A549 (cell line): Measurements from ENCODE around the gene KRTAP4-8. TPM values are rescaled to one million over a fixed set of nuclear protein-coding genes. Genes with fewer than 3 reads are reported as not detected.

Source experiments
- ATAC-seq, 2 experiments: fragments of 200-7000 bp in 1 of 2; fragments of >200 bp in 1 of 2; cut with Nextera tagmentation in 1 of 2; cut with Tn5 transposase in 1 of 2; 3 replicates each; pipeline versions ENCODE4 v1.8.0 to v1.9.1; 2018 to 2020; ENCODE audit warnings: mild to moderate bottlenecking in 1 of 2, moderate library complexity in 1 of 2
- CTCF ChIA-PET: fragments of 300-600 bp; sonication (Branson Sonifier 250); formaldehyde crosslinking; extraction: SDS; loops from one replicate; lab custom pipeline; 2021; ENCODE audit warnings: antibody characterized with exemption, inconsistent platforms; lab: Yijun Ruan, JAX
- POLR2A ChIA-PET: fragments of 350-600 bp; formaldehyde crosslinking; extraction: SDS; loops from one replicate; lab custom pipeline; 2021; ENCODE audit warnings: antibody characterized with exemption, inconsistent platforms; lab: Yijun Ruan, JAX
- DNase-seq, 2 experiments: peaks; one replicate each; pipeline versions ENCODE4 v3.0.0 to v3.0.0-alpha.2; 2011 to 2016; ENCODE audit warnings: low read depth in 1 of 2, low spot score in 1 of 2
- FAIRE-seq: peaks from 2 replicates; lab custom pipeline; 2011; peaks lifted over from hg19 to GRCh38; lab: Jason Lieb, UNC
- H3K27ac ChIP-seq, 2 experiments: fragments of >200 bp; sonication (Bioruptor Twin); formaldehyde crosslinking; 3 replicates each; pipeline ENCODE4 v1.5.1; 2016 to 2017
- H3K4me1 ChIP-seq: fragments of >200 bp; sonication (Bioruptor Twin); formaldehyde crosslinking; 3 replicates; pipeline ENCODE4 v1.6.1; 2016
- H3K4me2 ChIP-seq: fragments of >200 bp; sonication (Bioruptor Twin); formaldehyde crosslinking; 3 replicates; pipeline ENCODE4 v1.6.1; 2016
- H3K4me3 ChIP-seq: fragments of >200 bp; sonication (Bioruptor Twin); formaldehyde crosslinking; 3 replicates; pipeline ENCODE4 v1.5.1; 2016
- H3K9me3 ChIP-seq: fragments of >200 bp; sonication (Bioruptor Twin); formaldehyde crosslinking; 3 replicates; pipeline ENCODE4 v1.6.1; 2016
- CBX8 ChIP-seq: fragments of 200-600 bp; sonication (generic); IDR thresholded peaks from 2 replicates; pipeline ENCODE4 v1.6.1; 2016
- CEBPB ChIP-seq, 2 experiments: fragments of >200 bp in 1 of 2; sonication (Bioruptor Twin) in 1 of 2; formaldehyde crosslinking in 1 of 2; IDR thresholded peaks; 2 replicates each; pipeline ENCODE4 v1.6.1; 2012 to 2016
- CTCF ChIP-seq: fragments of >200 bp; sonication (Bioruptor Twin); formaldehyde crosslinking; IDR thresholded peaks from 3 replicates; pipeline ENCODE4 v1.5.1; 2016
- EHMT2 ChIP-seq: fragments of 200-600 bp; sonication (generic); IDR thresholded peaks from 2 replicates; pipeline ENCODE4 v1.6.1; 2016; ENCODE audit warnings: antibody characterized with exemption, low read depth, mild to moderate bottlenecking, moderate library complexity
- FOSL2 ChIP-seq, 2 experiments: fragments of 450-650 bp in 1 of 2; fragments of >200 bp in 1 of 2; sonication (Bioruptor Twin) in 1 of 2; formaldehyde crosslinking; IDR thresholded peaks; 2 replicates each; pipeline versions ENCODE4 v1.5.0 to v1.6.1; 2016 to 2020; ENCODE audit warnings: mild to moderate bottlenecking in 1 of 2, moderate library complexity in 1 of 2
- FOXS1 ChIP-seq: fragments of 250-450 bp; sonication (Bioruptor Pico); IDR thresholded peaks from 2 replicates; pipeline ENCODE4 v1.5.0; 2020; ENCODE audit warnings: mild to moderate bottlenecking, moderate library complexity
- GATA3 ChIP-seq: IDR thresholded peaks from 2 replicates; pipeline ENCODE4 v1.6.1; 2012; ENCODE audit warnings: borderline replicate concordance
- HDAC2 ChIP-seq: fragments of 200-600 bp; sonication (generic); IDR thresholded peaks from 2 replicates; pipeline ENCODE4 v1.6.1; 2016
- HES2 ChIP-seq: fragments of >200 bp; sonication (Bioruptor Twin); formaldehyde crosslinking; IDR thresholded peaks from 2 replicates; pipeline ENCODE4 v1.6.1; 2016
- HMGXB4 ChIP-seq: fragments of 250-450 bp; sonication (Bioruptor Pico); IDR thresholded peaks from 2 replicates; pipeline ENCODE4 v1.5.0; 2021; ENCODE audit warnings: mild to moderate bottlenecking, moderate library complexity, borderline replicate concordance
- HOXA7 ChIP-seq: fragments of 250-450 bp; sonication (Bioruptor Pico); IDR thresholded peaks from 2 replicates; pipeline ENCODE4 v1.5.0; 2020; ENCODE audit warnings: mild to moderate bottlenecking, moderate library complexity
- HOXB13 ChIP-seq: fragments of 250-450 bp; sonication (Bioruptor Pico); IDR thresholded peaks from 2 replicates; pipeline ENCODE4 v1.5.0; 2020; ENCODE audit warnings: low read depth, mild to moderate bottlenecking, moderate library complexity
- HOXB5 ChIP-seq: fragments of 250-450 bp; sonication (Bioruptor Pico); IDR thresholded peaks from 2 replicates; pipeline ENCODE4 v1.5.0; 2020; ENCODE audit warnings: mild to moderate bottlenecking, moderate library complexity
- JUN ChIP-seq, 2 experiments: fragments of >200 bp; sonication (Bioruptor Twin); formaldehyde crosslinking; IDR thresholded peaks; 2 replicates in 1 of 2; 3 replicates in 1 of 2; pipeline ENCODE4 v1.6.1; 2016 to 2017
- JUNB ChIP-seq: fragments of >200 bp; sonication (Bioruptor Twin); formaldehyde crosslinking; IDR thresholded peaks from 2 replicates; pipeline ENCODE4 v1.6.1; 2016
- KDM1A ChIP-seq: fragments of 200-600 bp; sonication (generic); IDR thresholded peaks from 2 replicates; pipeline ENCODE4 v1.6.1; 2016; ENCODE audit warnings: low read depth, mild to moderate bottlenecking
- MAFK ChIP-seq: fragments of 450-650 bp; IDR thresholded peaks from 2 replicates; pipeline ENCODE4 v1.6.1; 2014; ENCODE audit not compliant: partially characterized antibody
- MAX ChIP-seq: IDR thresholded peaks from 2 replicates; pipeline ENCODE4 v1.6.1; 2012
- NPAS2 ChIP-seq: fragments of 250-450 bp; sonication (Bioruptor Pico); IDR thresholded peaks from 2 replicates; pipeline ENCODE4 v1.8.0; 2022; ENCODE audit warnings: mild to moderate bottlenecking, moderate library complexity, borderline replicate concordance
- PHF8 ChIP-seq: fragments of 200-600 bp; sonication (generic); IDR thresholded peaks from 2 replicates; pipeline ENCODE4 v1.6.1; 2016; ENCODE audit warnings: low read depth, mild to moderate bottlenecking, antibody characterized with exemption, moderate library complexity, borderline replicate concordance
- RARB ChIP-seq: fragments of 250-450 bp; sonication (Bioruptor Pico); IDR thresholded peaks from 2 replicates; pipeline ENCODE4 v1.8.0; 2021; ENCODE audit warnings: mild to moderate bottlenecking, moderate library complexity
- RNF2 ChIP-seq: fragments of 200-600 bp; sonication (generic); IDR thresholded peaks from 2 replicates; pipeline ENCODE4 v1.6.1; 2016; ENCODE audit warnings: low read depth, mild to moderate bottlenecking, antibody characterized with exemption, moderate library complexity, borderline replicate concordance
- SREBF2 ChIP-seq: fragments of 450-650 bp; IDR thresholded peaks from 2 replicates; pipeline ENCODE4 v1.6.1; 2014; ENCODE audit warnings: mild to moderate bottlenecking, moderate library complexity
- ZC3H11A ChIP-seq: fragments of 450-650 bp; IDR thresholded peaks from 2 replicates; pipeline ENCODE4 v1.6.1; 2014; ENCODE audit warnings: antibody characterized with exemption, mild to moderate bottlenecking
- WGBS: methylation state at CpG from one replicate; pipeline ENCODE4 v1.1.6; 2017; ENCODE audit errors: missing lambda C conversion rate; 5-methylcytosine and 5-hydroxymethylcytosine counted together
- polyA plus RNA-seq, 4 experiments: library from polyadenylated mRNA; depleted of rRNA in 3 of 4; stranded (reverse); fragments of >200 nt; fragmentation: RNase III in 1 of 4; extraction: RNeasy Plus Mini Kit Qiagen cat#74134 plus additional on column Dnase treatment in 1 of 4; gene quantifications; 2 replicates in 3 of 4; 3 replicates in 1 of 4; pipeline ENCODE4 v1.2.3, GENCODE V29; 2011 to 2017
- TF ChIP-seq, protein P1 (sequence below): fragments of >200 bp; sonication (Bioruptor Twin); formaldehyde crosslinking; IDR thresholded peaks from 3 replicates; pipeline ENCODE4 v1.6.1; 2016

The KRTAP4-8 gene
- polyA plus RNA-seq, 2 of the 4 experiments (the other 2 are of a cell fraction), result not detected

- no peak overlapping the region for H3K4me2 ChIP-seq
- TF ChIP-seq HES2, result no peak
- TF ChIP-seq ZC3H11A, result no peak
- no peak for TF ChIP-seq PHF8
- no peak for TF ChIP-seq HOXB5 (CRISPR knock-in tag)
- no peak for TF ChIP-seq RARB (CRISPR knock-in tag)
- no peak for TF ChIP-seq CTCF
- TF ChIP-seq HOXA7 (CRISPR knock-in tag), result no peak
- TF ChIP-seq, all 56 proteins: peak for 0
- Histone ChIP-seq H3K9me3 (no peaks in the 10 kb centered on the region), H3K27ac (no peak overlapping the region), H3K4me3 (no peak overlapping the region), H3K4me1 (peaks cover 7% of the 10 kb centered on the region; the same call in 2 of the 3 replicates)
- ATAC-seq, result no peak
- WGBS, result 88% methylated on average over 3 of the region's 3 CpGs
- ChIA-PET POLR2A (no interaction called here), CTCF (interaction anchor here (2.5 kb wide), 1 partner anchor 10 kb away, joined by 6 read pairs; no protein-coding TSS in a partner anchor)
- no peak for FAIRE-seq
- no peak for DNase-seq
These were observed 28.9 kb downstream of the KRTAP4-8 start for GRCh38 chr17:41069031-41069430.

DNA sequence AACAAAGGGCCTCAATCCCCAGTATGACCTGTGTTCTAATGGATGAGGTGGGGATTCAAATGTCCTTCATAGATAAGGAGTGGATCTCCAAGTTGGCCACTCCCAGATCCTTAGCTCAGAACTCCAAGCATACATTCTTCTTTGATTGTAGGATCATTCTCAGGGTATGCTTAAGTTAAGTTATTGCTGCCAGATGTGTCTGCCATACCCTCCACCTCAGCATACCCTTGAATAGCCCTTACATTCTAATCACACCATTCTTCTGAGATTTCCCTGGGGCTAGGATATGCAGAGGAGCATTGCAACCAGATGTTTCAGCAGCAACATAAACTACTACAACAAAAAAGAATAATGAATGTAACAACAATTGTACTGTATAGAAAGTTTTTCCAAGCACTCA lies 30.7 kb downstream of the KRTAP4-8 start:
- FAIRE-seq, result peak; percentile 56
- H3K4me2 ChIP-seq, result no peak overlapping the region
- POLR2A ChIA-PET, result no interaction called here

GRCh38 chr17:41065829-41066624 lies 31.9 kb downstream of the KRTAP4-8 start, which contains the start of gene KRTAP2-4:
Gene KRTAP2-4 (minus strand): TSS chr17:41065879. CDS start chr17:41065845, 34 bp downstream.
- peak; percentile 81 for FAIRE-seq
- H3K4me2 ChIP-seq, result no peak within 1 kb of the TSS
- peaks cover 18% of the 10 kb centered on the region for H3K4me1 ChIP-seq
- H3K27ac ChIP-seq, result peak within 1 kb of the TSS in 1 of 2 experiments; percentile 41; a peak in 2 of 6 replicates
- DNase-seq, result peak; percentile 24 to 35
- TF ChIP-seq JUNB, result 0 out of 2 replicates have a peak, but pooled peaks have one; percentile 16
- no peak for TF ChIP-seq FOSL2 (IDR thresholded peaks at IDR 0.05)
- peak; percentile 60 for TF ChIP-seq FOSL2 (CRISPR knock-in tag; IDR thresholded peaks at IDR 0.05)
- TF ChIP-seq CEBPB (IDR thresholded peaks at IDR 0.05), result peak in 1 of 2 experiments; percentile 61; a peak in 2 of 4 replicates
- TF ChIP-seq MAX, result 0 out of 2 replicates have a peak, but pooled peaks have one; percentile 37
- no peak for TF ChIP-seq HMGXB4 (CRISPR knock-in tag)
- CTCF ChIA-PET, result interaction anchor here (1.7 kb wide), 1 partner anchor 156 kb away, joined by 4 read pairs; no protein-coding TSS in a partner anchor
- ATAC-seq, result 0 out of 6 replicates have a peak, but pooled peaks have one; percentile 32 to 38
- H3K9me3 ChIP-seq, result no peaks in the 10 kb centered on the region
- 80% methylated on average over 6 of the region's 6 CpGs for WGBS
- no peak within 1 kb of the TSS for H3K4me3 ChIP-seq
- POLR2A ChIA-PET, result no interaction called here

More for the DNA sequence above, 30.7 kb downstream of the KRTAP4-8 start:
- Histone ChIP-seq H3K4me1 (peaks cover 10% of the 10 kb centered on the region), H3K9me3 (no peaks in the 10 kb centered on the region), H3K4me3 (no peak overlapping the region), H3K27ac (no peak overlapping the region)
- ATAC-seq (no peak), DNase-seq (no peak)
- CTCF ChIA-PET, result interaction anchor here (1.7 to 2.5 kb wide), 2 partner anchors 8 to 158 kb away, joined by 4 to 6 read pairs; no protein-coding TSS in a partner anchor
- TF ChIP-seq KDM1A (no peak), HDAC2 (no peak), GATA3 (no peak), HOXB13 (CRISPR knock-in tag) (no peak), CBX8 (no peak), JUN (IDR thresholded peaks at IDR 0.05) (no peak), FOXS1 (no peak), RNF2 (no peak), EHMT2 (no peak), NPAS2 (CRISPR knock-in tag) (no peak), SREBF2 (no peak), MAFK (no peak)
- TF ChIP-seq, protein P1, sequence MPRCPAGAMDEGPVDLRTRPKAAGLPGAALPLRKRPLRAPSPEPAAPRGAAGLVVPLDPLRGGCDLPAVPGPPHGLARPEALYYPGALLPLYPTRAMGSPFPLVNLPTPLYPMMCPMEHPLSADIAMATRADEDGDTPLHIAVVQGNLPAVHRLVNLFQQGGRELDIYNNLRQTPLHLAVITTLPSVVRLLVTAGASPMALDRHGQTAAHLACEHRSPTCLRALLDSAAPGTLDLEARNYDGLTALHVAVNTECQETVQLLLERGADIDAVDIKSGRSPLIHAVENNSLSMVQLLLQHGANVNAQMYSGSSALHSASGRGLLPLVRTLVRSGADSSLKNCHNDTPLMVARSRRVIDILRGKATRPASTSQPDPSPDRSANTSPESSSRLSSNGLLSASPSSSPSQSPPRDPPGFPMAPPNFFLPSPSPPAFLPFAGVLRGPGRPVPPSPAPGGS, result no peak
